ENCODE measurements around the gene RTP2.

RTP2 gene

GRCh38 chr3:187702507-187703033 is at the start of gene RTP2:
RTP2 (minus strand) TSS chr3:187702557; CDS start chr3:187702128, 429 bp downstream.
- DNase-seq (ENCODE audit: low read depth, low spot score): no peak
- ChIA-PET CTCF (interaction anchor here (1.6 to 7.6 kb wide), 6 partner anchors 13 to 483 kb away, joined by 5 to 86 read pairs (median 26); no protein-coding TSS in a partner anchor), POLR2A (no interaction called here)
- H3K4me3 ChIP-seq (ENCODE audit: low read depth, low read length): no peak within 1 kb of the TSS
- no peak for TF ChIP-seq CTCF (IDR thresholded peaks at IDR 0.05; ENCODE audit: insufficient read depth, low read length, missing control alignments)

- ChIA-PET CTCF (interaction anchor here (0.6 to 6.4 kb wide), 6 partner anchors 10 to 1204 kb away, joined by 3 to 72 read pairs (median 16); no protein-coding TSS in a partner anchor), POLR2A (no interaction called here)
- H3K4me3 ChIP-seq (ENCODE audit: low read depth, low read length): no peak overlapping the region
- no peak for DNase-seq (ENCODE audit: low read depth, low spot score)
- TF ChIP-seq CTCF (IDR thresholded peaks at IDR 0.05; ENCODE audit: insufficient read depth, low read length, missing control alignments): no peak
Measured at GRCh38 chr3:187750513-187751123, 48.3 kb upstream of the RTP2 start.

- ChIA-PET CTCF (interaction anchor here (1.0 to 6.4 kb wide), 8 partner anchors 10 to 1399 kb away, joined by 3 to 72 read pairs (median 9); no protein-coding TSS in a partner anchor), POLR2A (no interaction called here)
- no peak for DNase-seq (ENCODE audit: low read depth, low spot score)
- no peak overlapping the region for H3K4me3 ChIP-seq (ENCODE audit: low read depth, low read length)
- no peak for TF ChIP-seq CTCF (IDR thresholded peaks at IDR 0.05; ENCODE audit: insufficient read depth, low read length, missing control alignments)
Measured at GRCh38 chr3:187750006-187750512, 47.7 kb upstream of the RTP2 start.

- ChIA-PET POLR2A (interaction anchor here (0.6 kb wide), 1 partner anchor 610 kb away, joined by 3 read pairs; no protein-coding TSS in a partner anchor), CTCF (interaction anchor here (0.6 to 6.4 kb wide), 42 partner anchors 8 to 1402 kb away, joined by 3 to 72 read pairs (median 4); partner anchors contain the start of gene LPP)
- DNase-seq (ENCODE audit: low read depth, low spot score): no peak
- H3K4me3 ChIP-seq (ENCODE audit: low read depth, low read length): no peak overlapping the region
- peak; percentile 92 for TF ChIP-seq CTCF (IDR thresholded peaks at IDR 0.05; ENCODE audit: insufficient read depth, low read length, missing control alignments)
Measured at GRCh38 chr3:187748050-187748481, 45.7 kb upstream of the RTP2 start.

GRCh38 chr3:187747506-187747905 is 45.1 kb upstream of the RTP2 start:
- no peak overlapping the region for H3K4me3 ChIP-seq (ENCODE audit: low read depth, low read length)
- ChIA-PET CTCF (interaction anchor here (0.6 to 6.4 kb wide), 47 partner anchors 9 to 1487 kb away, joined by 3 to 72 read pairs (median 4); partner anchors contain the start of gene LPP), POLR2A (no interaction called here)
- no peak for TF ChIP-seq CTCF (IDR thresholded peaks at IDR 0.05; ENCODE audit: insufficient read depth, low read length, missing control alignments)
- DNase-seq (ENCODE audit: low read depth, low spot score): no peak
